ENCODE measurements around the gene TLE6. TPM values are rescaled to one million over a fixed set of nuclear protein-coding genes. Genes with fewer than 3 reads are reported as not detected.

The TLE6 gene
- polyA plus RNA-seq, 1 donor from 2014 or later: 5.7 TPM

DNA sequence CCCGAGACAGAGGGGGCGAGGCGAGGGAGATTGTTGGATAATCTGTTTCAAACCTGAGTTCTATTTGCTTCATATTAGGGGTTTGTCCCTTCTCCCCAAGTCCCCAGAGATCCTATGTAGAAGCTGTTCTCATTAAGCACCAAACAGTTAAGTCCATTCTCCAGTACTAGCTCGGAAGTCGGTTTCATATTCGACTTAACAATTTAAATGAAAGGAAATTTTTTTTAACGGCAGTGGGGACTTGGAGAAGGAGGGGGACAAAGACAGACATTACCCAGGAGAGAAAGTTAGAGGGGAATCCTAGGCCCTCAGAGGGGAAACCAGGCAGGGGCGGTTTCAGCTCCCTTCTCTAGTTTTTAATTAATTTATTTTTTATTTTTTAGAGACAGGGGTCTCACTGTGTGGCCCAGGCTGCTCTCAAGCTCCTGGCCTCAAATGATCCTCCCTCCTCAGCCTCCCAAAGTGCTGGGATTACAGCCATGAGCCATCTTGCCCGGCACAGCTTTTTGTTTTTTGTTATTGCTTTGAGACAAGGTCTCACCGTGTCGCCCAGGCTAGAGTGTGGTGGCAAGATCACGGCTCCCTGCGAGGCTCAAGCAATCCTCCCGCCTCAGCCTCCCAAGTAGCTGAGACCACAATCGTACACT lies 65.4 kb downstream of the TLE6 start:
- Histone ChIP-seq H4K20me1 (ENCODE audit: insufficient read depth) (no peaks in the 10 kb centered on the region), H2AFZ (ENCODE audit: low read depth, low read length) (no peak overlapping the region), H3K4me2 (ENCODE audit: low read length) (no peak overlapping the region), H3F3A (ENCODE audit: insufficient read depth, low read length, poor library complexity, severe bottlenecking) (no peaks in the 10 kb centered on the region), H3K9me2 (ENCODE audit: insufficient read depth, low read length) (no peaks in the 10 kb centered on the region), H3K27me3 (ENCODE audit: insufficient read depth, low read depth, low read length) (peaks cover 60% of the 10 kb centered on the region), H3K4me3 (ENCODE audit: low read length) (no peak overlapping the region), H3K36me3 (ENCODE audit: insufficient read depth, low read length) (no peaks in the 10 kb centered on the region), H3K9me3 (ENCODE audit: low read length) (no peaks in the 10 kb centered on the region), H3K9ac (ENCODE audit: low read length) (no peak overlapping the region), H3K79me2 (replicated peaks; ENCODE audit: insufficient read depth, low read length) (no peaks in the 10 kb centered on the region), H3K27ac (ENCODE audit: low read length) (no peak overlapping the region)
- TF ChIP-seq, protein P1, sequence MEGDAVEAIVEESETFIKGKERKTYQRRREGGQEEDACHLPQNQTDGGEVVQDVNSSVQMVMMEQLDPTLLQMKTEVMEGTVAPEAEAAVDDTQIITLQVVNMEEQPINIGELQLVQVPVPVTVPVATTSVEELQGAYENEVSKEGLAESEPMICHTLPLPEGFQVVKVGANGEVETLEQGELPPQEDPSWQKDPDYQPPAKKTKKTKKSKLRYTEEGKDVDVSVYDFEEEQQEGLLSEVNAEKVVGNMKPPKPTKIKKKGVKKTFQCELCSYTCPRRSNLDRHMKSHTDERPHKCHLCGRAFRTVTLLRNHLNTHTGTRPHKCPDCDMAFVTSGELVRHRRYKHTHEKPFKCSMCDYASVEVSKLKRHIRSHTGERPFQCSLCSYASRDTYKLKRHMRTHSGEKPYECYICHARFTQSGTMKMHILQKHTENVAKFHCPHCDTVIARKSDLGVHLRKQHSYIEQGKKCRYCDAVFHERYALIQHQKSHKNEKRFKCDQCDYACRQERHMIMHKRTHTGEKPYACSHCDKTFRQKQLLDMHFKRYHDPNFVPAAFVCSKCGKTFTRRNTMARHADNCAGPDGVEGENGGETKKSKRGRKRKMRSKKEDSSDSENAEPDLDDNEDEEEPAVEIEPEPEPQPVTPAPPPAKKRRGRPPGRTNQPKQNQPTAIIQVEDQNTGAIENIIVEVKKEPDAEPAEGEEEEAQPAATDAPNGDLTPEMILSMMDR (IDR thresholded peaks at IDR 0.05; ENCODE audit: poor library complexity, severe bottlenecking): no peak
- TF ChIP-seq MXI1 (conservative IDR thresholded peaks at IDR 0.05; ENCODE audit: poor library complexity, severe bottlenecking): no peak
- TF ChIP-seq, protein P2, sequence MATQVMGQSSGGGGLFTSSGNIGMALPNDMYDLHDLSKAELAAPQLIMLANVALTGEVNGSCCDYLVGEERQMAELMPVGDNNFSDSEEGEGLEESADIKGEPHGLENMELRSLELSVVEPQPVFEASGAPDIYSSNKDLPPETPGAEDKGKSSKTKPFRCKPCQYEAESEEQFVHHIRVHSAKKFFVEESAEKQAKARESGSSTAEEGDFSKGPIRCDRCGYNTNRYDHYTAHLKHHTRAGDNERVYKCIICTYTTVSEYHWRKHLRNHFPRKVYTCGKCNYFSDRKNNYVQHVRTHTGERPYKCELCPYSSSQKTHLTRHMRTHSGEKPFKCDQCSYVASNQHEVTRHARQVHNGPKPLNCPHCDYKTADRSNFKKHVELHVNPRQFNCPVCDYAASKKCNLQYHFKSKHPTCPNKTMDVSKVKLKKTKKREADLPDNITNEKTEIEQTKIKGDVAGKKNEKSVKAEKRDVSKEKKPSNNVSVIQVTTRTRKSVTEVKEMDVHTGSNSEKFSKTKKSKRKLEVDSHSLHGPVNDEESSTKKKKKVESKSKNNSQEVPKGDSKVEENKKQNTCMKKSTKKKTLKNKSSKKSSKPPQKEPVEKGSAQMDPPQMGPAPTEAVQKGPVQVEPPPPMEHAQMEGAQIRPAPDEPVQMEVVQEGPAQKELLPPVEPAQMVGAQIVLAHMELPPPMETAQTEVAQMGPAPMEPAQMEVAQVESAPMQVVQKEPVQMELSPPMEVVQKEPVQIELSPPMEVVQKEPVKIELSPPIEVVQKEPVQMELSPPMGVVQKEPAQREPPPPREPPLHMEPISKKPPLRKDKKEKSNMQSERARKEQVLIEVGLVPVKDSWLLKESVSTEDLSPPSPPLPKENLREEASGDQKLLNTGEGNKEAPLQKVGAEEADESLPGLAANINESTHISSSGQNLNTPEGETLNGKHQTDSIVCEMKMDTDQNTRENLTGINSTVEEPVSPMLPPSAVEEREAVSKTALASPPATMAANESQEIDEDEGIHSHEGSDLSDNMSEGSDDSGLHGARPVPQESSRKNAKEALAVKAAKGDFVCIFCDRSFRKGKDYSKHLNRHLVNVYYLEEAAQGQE (IDR thresholded peaks at IDR 0.05; ENCODE audit: borderline replicate concordance): no peak
- no peak for TF ChIP-seq EP300 (conservative IDR thresholded peaks at IDR 0.05; ENCODE audit: poor library complexity, severe bottlenecking)
- TF ChIP-seq RAD21 (conservative IDR thresholded peaks at IDR 0.05): no peak
- no peak for TF ChIP-seq EZH2 (IDR thresholded peaks at IDR 0.05; ENCODE audit: borderline replicate concordance, insufficient read depth, low read length, poor library complexity, severe bottlenecking)
- TF ChIP-seq POLR2AphosphoS5 (IDR thresholded peaks at IDR 0.05): no peak
- TF ChIP-seq SMC3 (conservative IDR thresholded peaks at IDR 0.05; ENCODE audit: poor library complexity): no peak
- TF ChIP-seq TAF1 (IDR thresholded peaks at IDR 0.05; ENCODE audit: low read depth): no peak

Other genes with a start within 250 kb of the TLE6 start
- 56.4 and 72.8 TPM in 2 replicates for gene SLC39A3, start 237.5 kb upstream of the TLE6 start, polyA plus RNA-seq
- gene SGTA, start 194.3 kb upstream of the TLE6 start, polyA plus RNA-seq: 80.6 and 93.4 TPM in 2 replicates
- 102 and 113 TPM in 2 replicates for gene THOP1, start 192.1 kb upstream of the TLE6 start, polyA plus RNA-seq
- gene ZNF554, start 157.7 kb upstream of the TLE6 start, polyA plus RNA-seq: 22.5 and 24.0 TPM in 2 replicates
- 6.5 and 8.6 TPM in 2 replicates for gene ZNF555, start 136.1 kb upstream of the TLE6 start, polyA plus RNA-seq
- 0.14 and 0.28 TPM in 2 replicates for gene ZNF556, start 110.2 kb upstream of the TLE6 start, polyA plus RNA-seq
- 3.0 and 5.8 TPM in 2 replicates for gene ZNF57, start 76.6 kb upstream of the TLE6 start, polyA plus RNA-seq
- gene ZNF77, start 32.6 kb upstream of the TLE6 start, polyA plus RNA-seq: 10.2 and 13.0 TPM in 2 replicates
- gene TLE2, start 51.7 kb downstream of the TLE6 start, polyA plus RNA-seq: 7.0 and 9.6 TPM in 2 replicates
- 153 and 177 TPM in 2 replicates for gene TLE5, start 84.9 kb downstream of the TLE6 start, polyA plus RNA-seq
- gene GNA11, start 116.8 kb downstream of the TLE6 start, polyA plus RNA-seq: 28.3 and 30.4 TPM in 2 replicates
- not detected in 2 replicates for gene GNA15, start 158.5 kb downstream of the TLE6 start, polyA plus RNA-seq
- not detected in 2 replicates for gene S1PR4, start 201.2 kb downstream of the TLE6 start, polyA plus RNA-seq
- gene NCLN, start 208.4 kb downstream of the TLE6 start, polyA plus RNA-seq: 21.1 and 23.5 TPM in 2 replicates
- gene CELF5, start 247.1 kb downstream of the TLE6 start, polyA plus RNA-seq: 130 and 147 TPM in 2 replicates